ENCODE measurements around the gene PTHLH.

PTHLH gene

GRCh38 chr12:27937768-27938167 lies 34.8 kb downstream of the PTHLH start:
- DNase-seq (ENCODE audit: low read depth, low spot score), result no peak

GRCh38 chr12:27936196-27936595 lies 36.3 kb downstream of the PTHLH start:
- DNase-seq (ENCODE audit: low read depth, low spot score), result no peak

- DNase-seq (ENCODE audit: low read depth, low spot score), result no peak
Measured at GRCh38 chr12:27934276-27934675, 38.3 kb downstream of the PTHLH start.

DNA sequence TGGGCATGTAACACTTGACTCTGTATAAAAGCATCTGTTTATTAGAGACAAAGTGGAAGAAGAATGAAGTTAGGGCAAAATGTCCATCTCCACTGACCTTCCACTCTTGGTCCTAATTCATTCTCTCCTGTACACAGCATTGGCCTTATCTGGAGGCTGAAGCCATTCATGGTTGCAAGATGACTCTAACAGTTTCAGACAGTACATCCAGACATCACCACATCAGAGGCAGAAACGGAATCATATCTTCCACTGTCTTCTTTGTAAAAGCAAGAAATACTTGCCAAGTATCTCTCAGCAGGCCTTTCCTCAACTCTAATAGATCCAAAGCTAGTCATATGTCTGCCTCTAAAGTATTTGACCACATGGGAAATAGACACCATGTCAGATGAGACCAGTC lies 41.1 kb downstream of the PTHLH start:
- no peak for DNase-seq (ENCODE audit: low read depth, low spot score)

- no peak for DNase-seq (ENCODE audit: low read depth, low spot score)
Measured at GRCh38 chr12:27927347-27927746, 45.2 kb downstream of the PTHLH start.

GRCh38 chr12:27924350-27925135 lies 48.0 kb downstream of the PTHLH start:
- no peak for DNase-seq (ENCODE audit: low read depth, low spot score)

- DNase-seq (ENCODE audit: low read depth, low spot score), result no peak
Measured at GRCh38 chr12:27922531-27923139, 49.9 kb downstream of the PTHLH start.

DNA sequence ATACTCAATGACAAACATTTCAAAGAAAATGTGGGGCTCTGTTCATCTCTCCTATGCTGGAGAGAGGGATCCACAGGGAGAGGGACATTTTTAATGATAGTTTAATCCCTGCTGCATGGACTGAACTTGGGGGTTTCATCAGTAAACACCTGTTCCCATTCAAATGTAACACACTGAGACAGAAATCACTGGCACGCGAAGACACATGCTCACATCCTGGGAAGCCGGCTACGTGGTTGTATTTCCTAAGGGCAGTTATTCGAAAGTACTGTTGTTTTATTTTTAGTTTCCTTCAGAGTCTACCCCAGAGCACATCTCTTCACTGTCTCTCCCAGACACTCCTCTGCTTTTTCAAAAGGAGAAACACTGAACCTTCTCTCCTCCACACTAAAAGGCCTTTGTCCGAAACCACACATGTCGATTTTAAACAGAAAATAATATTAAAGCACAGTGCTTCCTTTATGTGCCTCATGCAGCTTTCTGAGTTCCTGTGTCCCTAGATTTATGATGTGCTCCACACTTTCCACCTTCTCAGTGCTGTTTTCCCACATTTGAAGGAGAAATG lies 52.8 kb downstream of the PTHLH start:
- no peak for DNase-seq (ENCODE audit: low read depth, low spot score)

DNA sequence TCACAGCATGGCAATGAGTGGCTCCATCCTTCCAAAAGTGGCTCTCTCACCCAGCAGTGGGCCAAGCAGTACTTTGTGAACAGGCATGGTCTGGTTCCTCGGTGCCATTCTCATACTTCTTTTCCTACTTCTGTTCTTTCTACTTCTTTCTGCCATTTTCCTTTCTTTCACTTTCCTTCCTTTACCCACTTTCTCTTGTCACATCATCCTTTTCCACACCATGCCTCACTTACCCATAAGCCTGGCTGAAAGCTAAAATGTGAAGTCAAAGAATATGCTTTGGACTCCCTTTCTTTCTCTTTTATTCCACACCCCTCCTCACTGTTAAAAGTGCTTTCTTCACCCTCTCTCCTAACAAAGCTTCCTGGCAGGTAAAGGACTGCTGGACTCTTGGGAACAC lies 57.0 kb downstream of the PTHLH start:
- no peak for DNase-seq (ENCODE audit: low read depth, low spot score)

GRCh38 chr12:27915021-27915420 lies 57.5 kb downstream of the PTHLH start:
- DNase-seq (ENCODE audit: low read depth, low spot score), result no peak

GRCh38 chr12:27913999-27914614 lies 58.4 kb downstream of the PTHLH start:
- no peak for DNase-seq (ENCODE audit: low read depth, low spot score)

DNA sequence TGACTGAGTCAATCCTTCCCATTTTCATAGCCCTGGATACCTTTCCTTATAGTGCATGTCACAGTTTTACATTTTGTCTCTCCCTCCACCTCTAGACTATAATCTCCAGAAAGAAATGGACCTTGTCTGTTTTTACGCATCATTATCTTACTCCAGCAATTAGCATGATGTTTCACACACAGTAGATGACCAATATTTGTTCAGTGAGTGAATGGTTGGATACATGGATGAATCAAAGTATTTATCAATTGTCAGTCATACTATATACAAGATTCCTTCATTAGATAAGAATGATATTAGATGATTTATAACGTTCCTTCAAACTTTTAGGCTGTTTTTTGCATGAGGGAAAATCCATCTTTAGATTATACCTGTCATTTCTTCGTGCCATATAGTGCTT lies 61.1 kb downstream of the PTHLH start:
- no peak for DNase-seq (ENCODE audit: low read depth, low spot score)
